ENCODE results near the gene HRAS.

DNA sequence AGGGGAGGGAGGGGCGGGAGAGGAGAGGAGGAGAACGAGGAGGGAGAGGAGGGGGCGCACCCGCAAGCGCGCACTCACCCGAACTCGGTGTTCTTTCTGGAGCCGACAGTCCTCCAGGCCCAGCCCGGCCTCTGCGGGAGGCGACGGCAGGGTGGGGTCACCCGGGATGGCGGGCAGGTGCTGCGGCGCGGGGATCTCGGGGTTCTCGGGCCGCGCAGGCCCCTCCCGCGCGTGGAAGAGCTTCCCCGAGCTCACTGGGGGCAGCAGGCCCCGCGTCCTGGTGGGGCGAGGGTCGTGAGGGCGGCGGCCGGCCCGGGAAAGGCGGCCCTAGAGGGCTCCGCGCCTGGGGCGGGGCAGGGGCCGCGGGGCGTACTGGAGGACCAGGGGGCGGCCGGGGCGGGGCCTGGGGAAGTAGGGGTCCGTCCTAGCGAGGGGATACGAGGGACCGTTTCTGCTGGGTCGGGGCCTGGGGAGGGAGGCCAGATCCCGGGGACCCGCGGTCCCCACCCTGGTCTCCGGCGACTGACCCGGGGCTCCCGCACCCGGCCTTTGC, 19.9 kb upstream of the HRAS start:
- TF ChIP-seq, protein P1, sequence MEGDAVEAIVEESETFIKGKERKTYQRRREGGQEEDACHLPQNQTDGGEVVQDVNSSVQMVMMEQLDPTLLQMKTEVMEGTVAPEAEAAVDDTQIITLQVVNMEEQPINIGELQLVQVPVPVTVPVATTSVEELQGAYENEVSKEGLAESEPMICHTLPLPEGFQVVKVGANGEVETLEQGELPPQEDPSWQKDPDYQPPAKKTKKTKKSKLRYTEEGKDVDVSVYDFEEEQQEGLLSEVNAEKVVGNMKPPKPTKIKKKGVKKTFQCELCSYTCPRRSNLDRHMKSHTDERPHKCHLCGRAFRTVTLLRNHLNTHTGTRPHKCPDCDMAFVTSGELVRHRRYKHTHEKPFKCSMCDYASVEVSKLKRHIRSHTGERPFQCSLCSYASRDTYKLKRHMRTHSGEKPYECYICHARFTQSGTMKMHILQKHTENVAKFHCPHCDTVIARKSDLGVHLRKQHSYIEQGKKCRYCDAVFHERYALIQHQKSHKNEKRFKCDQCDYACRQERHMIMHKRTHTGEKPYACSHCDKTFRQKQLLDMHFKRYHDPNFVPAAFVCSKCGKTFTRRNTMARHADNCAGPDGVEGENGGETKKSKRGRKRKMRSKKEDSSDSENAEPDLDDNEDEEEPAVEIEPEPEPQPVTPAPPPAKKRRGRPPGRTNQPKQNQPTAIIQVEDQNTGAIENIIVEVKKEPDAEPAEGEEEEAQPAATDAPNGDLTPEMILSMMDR (conservative IDR thresholded peaks at IDR 0.05), result no peak
- no peak for TF ChIP-seq EZH2 (IDR thresholded peaks at IDR 0.05; ENCODE audit: low read depth)
